HUES6 (cell line): ENCODE measurements around the gene AQP1.

ENCODE experiments used
- H3K27ac ChIP-seq: 2 replicates; pipeline ENCODE4 v1.7.0; 2013; ENCODE audit warnings: low read depth, mild to moderate bottlenecking, low read length, inconsistent platforms
- H3K27me3 ChIP-seq: 2 replicates; pipeline ENCODE4 v1.6.1; 2013; ENCODE audit warnings: low read length; ENCODE audit not compliant: control insufficient read depth, insufficient read depth
- H3K36me3 ChIP-seq: 2 replicates; pipeline ENCODE4 v1.6.1; 2013; ENCODE audit warnings: low read length; ENCODE audit not compliant: control insufficient read depth, insufficient read depth
- H3K4me1 ChIP-seq: 2 replicates; pipeline ENCODE4 v1.6.1; 2013; ENCODE audit warnings: low read length; ENCODE audit not compliant: control insufficient read depth, insufficient read depth
- H3K4me3 ChIP-seq: 2 replicates; pipeline ENCODE4 v1.5.1; 2013; ENCODE audit warnings: low read depth, low read length
- H3K9ac ChIP-seq: one replicate; pipeline ENCODE4 v1.6.1; 2013; ENCODE audit warnings: mild to moderate bottlenecking, low read length
- H3K9me3 ChIP-seq: 2 replicates; pipeline ENCODE4 v1.6.1; 2013; ENCODE audit warnings: low read depth, low read length; ENCODE audit not compliant: control insufficient read depth, insufficient read depth

Gene AQP1

DNA sequence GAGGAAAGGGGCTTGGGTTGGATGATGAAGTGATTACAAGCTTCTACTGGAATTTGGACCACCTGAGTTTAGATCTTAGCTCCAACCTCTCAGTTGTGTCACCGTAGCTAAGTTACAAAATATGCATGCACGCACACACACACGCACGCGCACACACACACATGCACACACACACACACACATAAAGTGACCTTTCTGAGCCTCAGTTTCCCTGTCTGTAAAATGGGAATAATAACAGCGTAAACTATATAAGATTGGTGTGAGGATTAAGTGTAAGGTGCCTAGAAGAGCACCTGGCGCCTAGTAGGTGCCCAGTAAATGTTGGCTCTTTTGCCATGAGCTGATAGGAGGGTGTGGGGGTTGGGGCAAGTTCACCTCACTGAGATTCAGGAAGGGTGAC is 12.6 kb upstream of the AQP1 start:
- Histone ChIP-seq H3K27me3 (no peaks in the 10 kb centered on the region), H3K27ac (no peak overlapping the region), H3K4me1 (peaks cover 6% of the 10 kb centered on the region; the same call in 1 of the 2 replicates), H3K4me3 (no peak overlapping the region), H3K9ac (no peak overlapping the region), H3K9me3 (no peaks in the 10 kb centered on the region), H3K36me3 (no peaks in the 10 kb centered on the region)

DNA sequence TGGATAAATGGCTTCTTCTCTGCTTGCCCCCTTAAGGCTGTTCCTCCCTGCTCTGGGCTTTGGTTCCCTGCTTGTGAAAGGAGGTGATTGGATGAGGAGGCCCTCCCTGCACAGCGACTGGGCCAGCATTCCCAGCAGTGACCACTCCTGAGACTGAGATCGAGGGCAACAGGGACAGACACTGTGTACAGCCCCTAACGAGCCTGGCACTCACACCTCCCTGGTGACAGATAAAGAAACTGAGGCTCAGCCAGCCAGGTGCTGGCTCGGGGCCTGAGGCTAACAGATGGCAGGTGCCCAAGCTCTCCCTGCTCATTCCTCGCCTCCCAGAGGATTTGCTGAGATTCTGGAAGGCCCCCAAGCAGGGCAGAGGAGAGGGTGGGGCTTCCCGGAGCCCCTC is 12.0 kb upstream of the AQP1 start:
- Histone ChIP-seq H3K27me3 (no peaks in the 10 kb centered on the region), H3K9ac (no peak overlapping the region), H3K4me3 (no peak overlapping the region), H3K36me3 (no peaks in the 10 kb centered on the region), H3K9me3 (no peaks in the 10 kb centered on the region), H3K4me1 (peaks cover 6% of the 10 kb centered on the region; the same call in 1 of the 2 replicates), H3K27ac (no peak overlapping the region)

DNA sequence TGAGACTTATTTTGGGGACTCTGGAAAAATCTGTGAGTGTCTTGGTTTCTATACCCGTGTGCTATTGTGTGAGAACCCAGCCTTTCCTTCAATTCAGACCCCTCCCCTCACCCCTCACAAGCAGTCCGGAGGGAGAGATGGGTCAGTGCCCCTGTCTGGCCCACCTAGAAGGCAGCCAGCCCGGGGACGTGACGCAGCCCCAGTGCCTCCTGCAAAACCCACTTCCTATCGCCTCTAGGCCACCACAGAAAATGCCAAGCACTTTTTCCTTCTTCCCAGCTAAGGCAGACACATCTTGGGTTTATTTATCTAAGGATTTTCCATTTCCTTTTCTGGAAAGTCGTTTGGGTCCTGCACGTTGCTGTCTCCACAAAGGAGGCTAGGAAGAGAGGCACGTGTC is 11.6 kb upstream of the AQP1 start:
- Histone ChIP-seq H3K36me3 (no peaks in the 10 kb centered on the region), H3K9ac (no peak overlapping the region), H3K4me1 (peaks cover 6% of the 10 kb centered on the region; the same call in 1 of the 2 replicates), H3K9me3 (no peaks in the 10 kb centered on the region), H3K4me3 (no peak overlapping the region), H3K27me3 (no peaks in the 10 kb centered on the region), H3K27ac (no peak overlapping the region)

DNA sequence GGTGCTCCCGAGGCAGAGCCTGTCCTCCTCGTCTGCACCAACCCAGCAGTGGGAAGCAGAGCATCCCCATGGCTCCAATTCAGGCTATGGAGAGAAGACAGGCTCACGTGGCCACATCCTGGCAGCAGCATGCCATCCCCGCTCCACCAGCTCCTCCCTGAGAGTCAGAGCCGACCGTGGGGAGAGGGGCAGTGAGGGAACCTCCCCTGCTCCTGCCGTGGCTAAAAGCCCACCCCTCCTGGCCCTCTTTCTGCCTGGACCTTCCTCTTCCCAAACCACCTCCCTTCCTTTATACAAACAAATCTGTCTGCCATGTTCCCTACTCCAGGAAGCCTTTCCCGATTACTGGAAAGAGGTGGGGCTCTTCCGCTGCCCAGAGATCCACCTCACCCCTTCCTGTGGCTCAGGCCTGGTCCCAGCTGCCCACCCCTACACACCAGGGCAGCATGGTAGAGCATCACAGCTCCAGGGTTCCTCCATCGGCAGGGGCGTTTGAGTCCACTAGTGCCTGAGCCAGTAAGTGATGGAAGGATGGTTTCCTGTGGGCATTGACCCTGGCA is 10.8 kb upstream of the AQP1 start:
- Histone ChIP-seq H3K27me3 (no peaks in the 10 kb centered on the region), H3K9me3 (no peaks in the 10 kb centered on the region), H3K36me3 (no peaks in the 10 kb centered on the region), H3K9ac (no peak overlapping the region), H3K4me1 (peaks cover 3% of the 10 kb centered on the region; the same call in 1 of the 2 replicates), H3K4me3 (no peak overlapping the region), H3K27ac (no peak overlapping the region)

DNA sequence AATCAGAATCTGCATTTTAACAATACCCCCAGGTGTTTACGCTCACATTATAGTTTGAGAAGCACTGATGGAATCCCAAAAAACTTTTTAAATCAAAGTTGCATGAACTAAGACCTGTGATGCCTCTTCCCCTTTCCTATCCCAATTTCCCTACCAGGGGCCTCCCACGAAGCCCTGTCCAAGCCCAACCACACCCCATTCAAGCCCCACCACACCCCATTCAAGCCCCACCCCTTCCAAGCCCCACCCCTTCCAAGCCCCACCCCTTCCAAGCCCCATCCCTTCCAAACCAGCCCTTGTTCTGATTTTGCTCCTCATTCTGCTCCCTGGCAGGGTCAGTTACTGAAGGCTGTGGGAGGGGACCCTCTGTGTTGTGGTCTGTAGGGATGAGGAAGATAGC is 9.8 kb upstream of the AQP1 start:
- Histone ChIP-seq H3K27ac (no peak overlapping the region), H3K27me3 (no peaks in the 10 kb centered on the region), H3K9ac (no peak overlapping the region), H3K4me1 (peaks cover 3% of the 10 kb centered on the region; the same call in 1 of the 2 replicates), H3K9me3 (no peaks in the 10 kb centered on the region), H3K36me3 (no peaks in the 10 kb centered on the region), H3K4me3 (no peak overlapping the region)

DNA sequence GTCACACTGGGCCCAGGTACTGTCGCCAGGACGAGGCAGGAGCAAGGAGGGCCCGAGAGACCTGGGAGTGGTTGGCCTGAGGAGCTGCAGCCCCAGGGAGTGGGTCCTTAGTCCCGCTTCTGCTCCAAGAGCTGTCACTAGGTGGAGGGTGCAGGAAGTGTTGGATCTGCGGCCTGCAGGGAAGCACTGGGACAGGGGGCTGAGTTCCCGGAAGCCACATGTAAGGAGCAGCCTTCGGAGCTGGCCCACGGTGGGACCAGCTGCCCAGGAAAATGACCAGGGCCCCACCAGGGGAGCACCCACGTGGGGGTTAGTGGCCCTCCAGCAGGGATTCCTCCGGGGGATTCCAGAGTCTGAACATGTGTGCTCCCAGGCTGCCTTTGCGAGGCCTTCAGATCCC is 9.2 kb upstream of the AQP1 start:
- Histone ChIP-seq H3K4me1 (peaks cover 3% of the 10 kb centered on the region; the same call in 1 of the 2 replicates), H3K27me3 (no peaks in the 10 kb centered on the region), H3K27ac (no peak overlapping the region), H3K36me3 (no peaks in the 10 kb centered on the region), H3K9ac (no peak overlapping the region), H3K4me3 (no peak overlapping the region), H3K9me3 (no peaks in the 10 kb centered on the region)

DNA sequence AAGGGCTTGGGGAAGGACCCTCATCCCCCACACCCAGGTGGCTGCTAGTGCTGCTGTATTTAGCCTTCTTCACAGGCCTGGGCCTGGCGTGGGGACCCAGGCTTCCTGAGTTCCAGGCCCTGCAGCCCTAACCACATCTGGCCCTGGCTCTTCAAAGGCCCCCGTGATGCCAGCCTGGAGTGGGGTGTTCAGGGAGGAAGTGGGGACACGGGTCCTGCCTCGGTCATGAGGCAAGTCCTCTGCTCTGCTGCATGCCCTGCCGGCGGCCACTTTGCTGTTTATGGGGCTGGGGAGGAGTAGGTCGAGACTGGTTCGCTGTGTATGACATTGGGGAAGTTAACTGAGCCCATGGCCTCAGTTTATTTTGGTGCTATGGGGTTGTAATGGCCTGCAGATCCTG is 8.5 kb upstream of the AQP1 start:
- Histone ChIP-seq H3K9ac (no peak overlapping the region), H3K4me3 (no peak overlapping the region), H3K27me3 (no peaks in the 10 kb centered on the region), H3K36me3 (no peaks in the 10 kb centered on the region), H3K27ac (no peak overlapping the region), H3K9me3 (no peaks in the 10 kb centered on the region), H3K4me1 (peaks cover 3% of the 10 kb centered on the region; the same call in 1 of the 2 replicates)

DNA sequence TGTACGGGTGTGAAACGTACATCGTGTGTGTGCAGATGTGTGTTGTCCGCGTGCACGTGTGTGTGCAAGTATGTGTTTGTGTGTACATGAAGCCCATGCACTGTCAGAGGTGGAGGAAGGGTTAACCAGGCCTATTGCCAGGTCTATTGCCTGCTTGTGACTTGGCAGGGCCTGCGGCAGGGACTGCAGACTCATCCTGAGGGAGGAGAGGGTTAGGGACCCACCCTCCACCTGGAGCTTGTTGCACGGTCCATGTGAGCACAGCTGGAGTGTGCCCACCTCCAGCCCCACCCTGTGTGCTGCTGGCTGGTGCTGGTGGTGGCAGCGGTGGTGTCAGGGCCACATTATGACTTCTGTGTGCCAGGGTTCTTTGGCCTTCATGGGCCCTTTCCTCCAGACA is 7.1 kb upstream of the AQP1 start:
- Histone ChIP-seq H3K9ac (no peak overlapping the region), H3K4me3 (no peak overlapping the region), H3K27me3 (no peaks in the 10 kb centered on the region), H3K36me3 (no peaks in the 10 kb centered on the region), H3K4me1 (peaks cover 3% of the 10 kb centered on the region; the same call in 1 of the 2 replicates), H3K27ac (no peak overlapping the region), H3K9me3 (no peaks in the 10 kb centered on the region)

DNA sequence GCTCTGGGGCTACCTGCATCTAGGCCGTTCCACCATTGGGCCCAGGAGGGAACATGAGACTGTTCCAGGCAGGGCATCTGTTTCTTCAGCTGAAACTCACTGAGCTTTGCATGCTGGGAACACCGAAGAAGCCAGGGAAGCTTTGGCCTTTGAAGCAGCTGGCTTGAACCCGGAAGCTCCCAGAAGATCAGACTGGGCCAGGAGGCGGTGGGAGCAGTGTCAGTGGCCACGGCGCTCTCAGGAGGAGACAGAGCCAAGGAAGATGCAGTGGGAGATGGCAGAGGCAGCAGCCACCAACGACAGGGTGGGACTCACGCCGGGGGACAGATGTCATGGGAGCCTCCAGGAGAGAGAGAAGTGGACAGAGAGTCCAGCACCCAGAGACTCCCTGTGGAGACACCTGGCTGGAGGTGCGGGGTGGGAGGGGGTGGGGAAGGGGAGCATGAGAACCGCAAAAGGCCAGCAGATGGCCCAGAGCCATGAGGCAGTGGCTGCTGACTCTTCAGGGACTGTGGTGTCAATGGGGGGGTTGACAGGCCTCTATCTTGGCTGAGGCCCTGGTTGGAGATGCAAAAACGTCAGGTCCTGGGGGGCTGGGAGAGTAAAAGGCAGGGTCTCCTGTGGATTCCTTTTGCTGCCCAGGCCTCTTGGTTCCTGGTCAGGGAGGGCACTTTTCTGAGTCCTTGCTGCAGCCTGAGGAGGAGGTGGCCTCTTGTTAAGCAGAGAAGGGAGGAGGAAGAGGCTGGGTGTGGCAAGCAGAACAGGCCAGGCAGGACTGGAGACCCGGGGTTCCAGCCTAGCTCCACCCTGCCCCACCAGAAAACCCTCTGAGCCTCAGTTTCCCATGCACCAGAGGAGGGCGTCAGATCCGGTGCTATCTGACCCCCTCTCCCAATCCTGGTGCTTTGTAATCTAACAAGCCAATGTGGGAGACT is 6.3 kb upstream of the AQP1 start:
- Histone ChIP-seq H3K27me3 (no peaks in the 10 kb centered on the region), H3K36me3 (no peaks in the 10 kb centered on the region), H3K4me1 (peaks cover 3% of the 10 kb centered on the region; the same call in 1 of the 2 replicates), H3K4me3 (no peak overlapping the region), H3K9ac (no peak overlapping the region), H3K27ac (no peak overlapping the region), H3K9me3 (no peaks in the 10 kb centered on the region)

DNA sequence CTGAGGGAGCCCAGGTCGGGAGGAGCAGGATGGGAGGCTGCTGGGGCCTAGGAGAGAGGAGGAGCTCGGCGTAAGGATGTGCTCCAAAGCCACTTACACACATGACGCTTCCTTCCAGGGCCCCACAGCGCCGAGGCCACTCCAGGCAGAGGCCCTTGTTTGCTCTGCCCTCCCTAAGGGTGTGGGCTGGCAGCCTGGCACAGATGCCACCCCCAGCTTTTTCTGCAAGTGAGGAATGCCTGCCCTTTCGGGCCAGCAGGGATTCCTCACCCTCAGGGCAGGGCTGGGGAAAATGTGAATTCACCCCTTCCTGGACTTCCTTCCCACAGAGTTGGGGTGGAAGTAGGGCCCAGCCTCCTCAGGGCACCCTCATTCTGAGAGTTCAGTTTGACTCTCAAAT is 5.6 kb upstream of the AQP1 start:
- Histone ChIP-seq H3K4me1 (peaks cover 3% of the 10 kb centered on the region; the same call in 1 of the 2 replicates), H3K4me3 (no peak overlapping the region), H3K36me3 (no peaks in the 10 kb centered on the region), H3K9ac (no peak overlapping the region), H3K27me3 (no peaks in the 10 kb centered on the region), H3K27ac (no peak overlapping the region), H3K9me3 (no peaks in the 10 kb centered on the region)

DNA sequence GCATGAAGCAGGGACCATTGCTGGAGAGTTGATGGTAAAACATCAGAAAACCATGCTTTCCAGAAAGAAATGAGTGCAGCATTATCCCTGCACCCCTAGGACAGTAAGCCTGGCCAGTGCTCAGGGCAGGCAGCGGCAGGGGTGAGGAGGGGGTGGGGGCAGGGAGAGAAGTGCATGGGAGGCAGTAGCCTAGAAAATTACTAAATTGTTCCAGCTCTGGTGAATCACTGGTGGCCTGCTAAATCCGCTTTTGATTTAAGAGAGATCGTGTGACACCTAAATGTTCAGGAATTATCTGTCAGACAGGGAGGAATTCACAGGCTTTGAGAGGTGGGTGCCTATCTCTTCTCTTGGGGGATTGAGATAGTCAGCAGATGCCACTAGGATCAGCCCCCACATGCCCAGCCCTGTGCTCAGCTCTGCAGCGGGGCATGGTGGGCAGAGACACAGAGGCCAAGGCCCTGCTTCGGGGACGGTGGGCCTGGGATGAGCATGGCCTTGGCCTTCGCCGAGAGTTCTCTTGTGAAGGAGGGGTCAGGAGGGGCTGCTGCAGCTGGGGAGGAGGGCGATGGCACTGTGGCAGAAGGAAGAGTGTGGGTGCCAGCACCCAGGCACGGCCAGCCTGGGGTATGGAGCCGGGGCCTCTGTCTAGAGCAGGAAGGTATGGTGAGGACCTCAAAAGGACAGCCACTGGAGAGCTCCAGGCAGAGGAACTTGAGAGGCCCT is 5.0 kb upstream of the AQP1 start:
- Histone ChIP-seq H3K9ac (no peak overlapping the region), H3K36me3 (no peaks in the 10 kb centered on the region), H3K4me3 (no peak overlapping the region), H3K27ac (no peak overlapping the region), H3K27me3 (no peaks in the 10 kb centered on the region), H3K4me1 (peaks cover 3% of the 10 kb centered on the region; the same call in 1 of the 2 replicates), H3K9me3 (no peaks in the 10 kb centered on the region)
